ENCODE data around the gene RP2. TPM values are rescaled to one million over a fixed set of nuclear protein-coding genes. Genes with fewer than 3 reads are reported as not detected.

The RP2 gene
- total and polyA plus RNA-seq, 9 donors = 4.8 to 9.5 (median 7.0) TPM

- Histone ChIP-seq H3K27ac (no peak overlapping the region), H3K4me1 (ENCODE audit: insufficient read depth) (no peaks in the 10 kb centered on the region), H3K4me3 (no peak overlapping the region), H3K36me3 (no peaks in the 10 kb centered on the region), H3K9me3 (no peaks in the 10 kb centered on the region), H3K27me3 (no peaks in the 10 kb centered on the region)
- TF ChIP-seq EP300 (IDR thresholded peaks at IDR 0.05) (no peak), POLR2A (IDR thresholded peaks at IDR 0.05) (no peak), CTCF (IDR thresholded peaks at IDR 0.05) (no peak)
- intact Hi-C loops (cut with DNase I) = no loop called here
- WGBS, 3 donors = 52 to 60% (median 60%) methylated on average over 1 of the region's 1 CpG
- no peak for DNase-seq
These were observed 45.4 kb downstream of the RP2 start for GRCh38 chrX:46882266-46882665.

DNA sequence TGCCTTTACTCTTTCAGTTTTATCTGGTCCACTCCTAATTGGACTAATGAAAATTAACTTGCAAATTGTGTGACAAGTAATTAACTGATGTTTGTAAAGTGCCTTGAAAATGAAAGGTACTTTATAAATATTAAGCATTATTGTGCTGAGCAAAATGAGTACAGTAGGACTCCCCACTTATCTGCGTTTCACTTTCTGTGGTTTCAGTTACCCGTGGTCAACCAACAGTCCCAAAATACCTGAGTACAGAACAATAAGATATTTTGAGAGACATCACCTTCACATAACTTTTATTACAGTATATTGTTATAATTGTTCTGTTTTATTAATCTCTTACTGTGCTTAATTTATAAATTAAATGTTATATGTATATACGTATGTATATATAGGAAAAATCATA is 48.0 kb downstream of the RP2 start:
- no peak overlapping the region for H3K4me3 ChIP-seq
- no peak for TF ChIP-seq CTCF (IDR thresholded peaks at IDR 0.05)
- TF ChIP-seq EP300 (IDR thresholded peaks at IDR 0.05) = no peak
- TF ChIP-seq POLR2A (IDR thresholded peaks at IDR 0.05) = no peak
- intact Hi-C loops (cut with DNase I) = no loop called here
- no peaks in the 10 kb centered on the region for H3K4me1 ChIP-seq (ENCODE audit: insufficient read depth)
- no peaks in the 10 kb centered on the region for H3K9me3 ChIP-seq
- H3K36me3 ChIP-seq = no peaks in the 10 kb centered on the region
- DNase-seq = no peak
- WGBS, 3 donors = 74 to 80% (median 80%) methylated on average over 3 of the region's 3 CpGs
- H3K27me3 ChIP-seq = no peaks in the 10 kb centered on the region
- H3K27ac ChIP-seq = no peak overlapping the region

DNA sequence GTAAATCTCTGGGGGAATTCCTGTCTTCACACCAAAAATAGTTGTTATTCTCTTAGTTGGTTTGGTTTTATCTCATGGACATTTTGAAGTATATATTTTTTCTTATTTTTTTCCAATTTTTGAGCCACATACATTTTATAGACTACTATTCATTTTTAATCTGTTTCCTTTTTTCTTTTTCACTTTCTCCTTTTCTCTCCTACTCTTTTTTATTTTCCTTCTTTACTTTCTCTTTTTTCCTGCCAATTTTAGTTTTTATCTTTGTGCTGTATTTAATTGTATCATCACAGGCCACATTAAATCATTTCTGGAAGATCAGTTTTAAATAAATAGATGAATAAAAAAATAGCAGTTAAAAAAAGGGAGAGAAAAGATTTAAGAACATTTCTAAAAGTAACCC is 61.4 kb downstream of the RP2 start:
- no peak for TF ChIP-seq CTCF (IDR thresholded peaks at IDR 0.05)
- no peak for TF ChIP-seq EP300 (IDR thresholded peaks at IDR 0.05)
- no peak for TF ChIP-seq POLR2A (IDR thresholded peaks at IDR 0.05)
- no peaks in the 10 kb centered on the region for H3K4me1 ChIP-seq (ENCODE audit: insufficient read depth)

GRCh38 chrX:46903458-46904242 is 66.8 kb downstream of the RP2 start:
- Histone ChIP-seq H3K4me3 (peak overlapping the region; percentile 36), H3K4me1 (ENCODE audit: insufficient read depth) (no peaks in the 10 kb centered on the region), H3K27ac (no peak overlapping the region), H3K27me3 (no peaks in the 10 kb centered on the region), H3K36me3 (no peaks in the 10 kb centered on the region), H3K9me3 (no peaks in the 10 kb centered on the region)
- 12 to 15% (median 12%) methylated on average over 6 to 14 of the region's 14 CpGs for WGBS, 3 donors
- peak; percentile 81 to 88 (median 81) for DNase-seq
- TF ChIP-seq CTCF (IDR thresholded peaks at IDR 0.05) (peak in 2 of 3 donors; percentile 65 to 77), POLR2A (IDR thresholded peaks at IDR 0.05) (no peak), EP300 (IDR thresholded peaks at IDR 0.05) (no peak)
- intact Hi-C loops (cut with DNase I) = loop anchor here in 1 of 4 donors (5.0 kb wide), 2 partner anchors 124 to 189 kb away; no protein-coding TSS in a partner anchor

More for the DNA sequence above, 61.4 kb downstream of the RP2 start:
- no peaks in the 10 kb centered on the region for H3K36me3 ChIP-seq
- DNase-seq = no peak
- no peak overlapping the region for H3K4me3 ChIP-seq
- H3K27me3 ChIP-seq = no peaks in the 10 kb centered on the region
- no peak overlapping the region for H3K27ac ChIP-seq
- intact Hi-C loops (cut with DNase I) = no loop called here
- H3K9me3 ChIP-seq = no peaks in the 10 kb centered on the region
